H9 (cell line): ENCODE measurements around the gene KIAA1671. TPM values are rescaled to one million over a fixed set of nuclear protein-coding genes. Genes with fewer than 3 reads are reported as not detected.

Source experiments
- DNase-seq: peaks from one replicate; pipeline ENCODE4 v3.0.0-alpha.2; 2017
- H2AFZ ChIP-seq: one replicate; pipeline ENCODE4 v1.6.1; 2013; ENCODE audit warnings: mild to moderate bottlenecking, low read length, control low read depth, moderate library complexity
- H2AK5ac ChIP-seq: 2 replicates; pipeline ENCODE4 v1.6.1; 2013; ENCODE audit warnings: low read length, control low read depth, mixed read lengths; ENCODE audit not compliant: insufficient read length
- H2BK120ac ChIP-seq: one replicate; pipeline ENCODE4 v1.6.1; 2013; ENCODE audit warnings: low read depth, mild to moderate bottlenecking, low read length, control low read depth, inconsistent platforms; ENCODE audit not compliant: poor library complexity, severe bottlenecking
- H2BK12ac ChIP-seq: 2 replicates; pipeline ENCODE4 v1.6.1; 2013; ENCODE audit warnings: low read length, control low read depth, mixed read lengths, low read depth; ENCODE audit not compliant: insufficient read length
- H2BK15ac ChIP-seq: 2 replicates; pipeline ENCODE4 v1.6.1; 2013; ENCODE audit warnings: low read depth, low read length, control low read depth
- H2BK20ac ChIP-seq: one replicate; pipeline ENCODE4 v1.6.1; 2013; ENCODE audit warnings: low read depth, mild to moderate bottlenecking, low read length, control low read depth, inconsistent platforms; ENCODE audit not compliant: poor library complexity, severe bottlenecking
- H2BK5ac ChIP-seq: 2 replicates; pipeline ENCODE4 v1.6.1; 2013; ENCODE audit warnings: low read length, control low read depth, mixed read lengths; ENCODE audit not compliant: insufficient read length
- H3K14ac ChIP-seq: 2 replicates; pipeline ENCODE4 v1.6.1; 2013; ENCODE audit warnings: low read length, control low read depth; ENCODE audit not compliant: insufficient read depth
- H3K18ac ChIP-seq: 2 replicates; pipeline ENCODE4 v1.6.1; 2013; ENCODE audit warnings: low read depth, mild to moderate bottlenecking, mixed read lengths, low read length, control low read depth; ENCODE audit not compliant: insufficient read length
- H3K23ac ChIP-seq: 2 replicates; pipeline ENCODE4 v1.6.1; 2013; ENCODE audit warnings: low read length, control low read depth, mixed read lengths, low read depth; ENCODE audit not compliant: insufficient read length
- H3K23me2 ChIP-seq: 2 replicates; pipeline ENCODE4 v1.6.1; 2013; ENCODE audit warnings: low read depth, mild to moderate bottlenecking, mixed read lengths, low read length, control low read depth; ENCODE audit not compliant: insufficient read length, poor library complexity, severe bottlenecking
- H3K27ac ChIP-seq: 2 replicates; pipeline ENCODE4 v1.5.1; 2013; ENCODE audit warnings: low read length, control low read depth, mixed read lengths, low read depth; ENCODE audit not compliant: insufficient read length
- H3K27me3 ChIP-seq: 2 replicates; pipeline ENCODE4 v1.6.1; 2013; ENCODE audit warnings: low read length, control low read depth, inconsistent platforms; ENCODE audit not compliant: insufficient read depth
- H3K4ac ChIP-seq: 2 replicates; pipeline ENCODE4 v1.6.1; 2013; ENCODE audit warnings: low read depth, mild to moderate bottlenecking, control low read depth, inconsistent platforms, low read length, moderate library complexity
- H3K4me1 ChIP-seq: 2 replicates; pipeline ENCODE4 v1.6.1; 2013; ENCODE audit warnings: low read length, control low read depth, inconsistent platforms; ENCODE audit not compliant: insufficient read depth
- H3K4me2 ChIP-seq: 2 replicates; pipeline ENCODE4 v1.6.1; 2013; ENCODE audit warnings: low read length, control low read depth, mixed read lengths; ENCODE audit not compliant: insufficient read length, insufficient read depth
- H3K56ac ChIP-seq: 2 replicates; pipeline ENCODE4 v1.6.1; 2013; ENCODE audit warnings: low read depth, mild to moderate bottlenecking, mixed read lengths, low read length, control low read depth; ENCODE audit not compliant: insufficient read length
- H3K79me1 ChIP-seq: 2 replicates; pipeline ENCODE4 v1.6.1; 2013; ENCODE audit warnings: low read depth, mild to moderate bottlenecking, moderate library complexity, low read length, control low read depth, inconsistent platforms; ENCODE audit not compliant: insufficient read depth, poor library complexity, severe bottlenecking
- H3K79me2 ChIP-seq: 2 replicates; pipeline ENCODE4 v1.6.1; 2013; ENCODE audit warnings: low read length, control low read depth, inconsistent platforms; ENCODE audit not compliant: insufficient read depth
- H3K9ac ChIP-seq: 2 replicates; pipeline ENCODE4 v1.6.1; 2013; ENCODE audit warnings: low read length, control low read depth, mixed read lengths; ENCODE audit not compliant: insufficient read length; ENCODE audit errors: extremely low read depth
- H3K9me3 ChIP-seq: one replicate; pipeline ENCODE4 v1.6.1; 2013; ENCODE audit warnings: low read depth, low read length, inconsistent platforms; ENCODE audit not compliant: control insufficient read depth
- H3T11ph ChIP-seq: one replicate; pipeline ENCODE4 v1.6.1; 2013; ENCODE audit warnings: mild to moderate bottlenecking, low read length, control low read depth, inconsistent platforms
- H4K20me1 ChIP-seq: one replicate; pipeline ENCODE4 v1.6.1; 2013; ENCODE audit not compliant: control insufficient read depth, insufficient read length, insufficient read depth
- H4K5ac ChIP-seq: 2 replicates; pipeline ENCODE4 v1.6.1; 2013; ENCODE audit warnings: low read depth, mild to moderate bottlenecking, mixed read lengths, low read length, control low read depth; ENCODE audit not compliant: insufficient read length
- H4K8ac ChIP-seq: replicated peaks from 2 replicates; pipeline ENCODE4 v1.6.1; 2013; ENCODE audit warnings: low read length, control low read depth, mixed read lengths, low read depth; ENCODE audit not compliant: insufficient read length
- H4K91ac ChIP-seq: 2 replicates; pipeline ENCODE4 v1.6.1; 2013; ENCODE audit warnings: low read depth, mild to moderate bottlenecking, moderate library complexity, mixed read lengths, low read length, control low read depth; ENCODE audit not compliant: insufficient read length
- H3K27ac Mint-ChIP-seq, 3 experiments: 2 replicates in 2 of 3; 3 replicates in 1 of 3; pipeline ENCODE4 v1.8.0; 2020 to 2021; ENCODE audit warnings: mixed read lengths in 3 of 3, mild to moderate bottlenecking in 1 of 3, moderate library complexity in 1 of 3
- H3K27me3 Mint-ChIP-seq: 2 replicates; pipeline ENCODE4 v1.8.0; 2021; ENCODE audit warnings: low read depth, mild to moderate bottlenecking, moderate library complexity, mixed read lengths
- H3K36me3 Mint-ChIP-seq, 3 experiments: 2 replicates in 2 of 3; 3 replicates in 1 of 3; pipeline ENCODE4 v1.8.0; 2020 to 2021; ENCODE audit warnings: low read depth in 3 of 3, mixed read lengths in 3 of 3; ENCODE audit not compliant: insufficient read depth in 1 of 3
- H3K4me1 Mint-ChIP-seq, 2 experiments: 2 replicates each; pipeline ENCODE4 v1.8.0; 2020; ENCODE audit warnings: mixed read lengths in 2 of 2
- H3K4me3 Mint-ChIP-seq, 2 experiments: 2 replicates in 1 of 2; 3 replicates in 1 of 2; pipeline ENCODE4 v1.8.0; 2020 to 2021; ENCODE audit warnings: mild to moderate bottlenecking in 2 of 2, mixed read lengths in 2 of 2, moderate library complexity in 1 of 2
- H3K9me3 Mint-ChIP-seq, 2 experiments: 2 replicates in 1 of 2; 3 replicates in 1 of 2; pipeline ENCODE4 v1.8.0; 2020; ENCODE audit warnings: mild to moderate bottlenecking in 2 of 2, mixed read lengths in 2 of 2, moderate library complexity in 1 of 2
- CTCF ChIP-seq: fragments of 200-600 bp; sonication (generic); conservative IDR thresholded peaks from 3 replicates; pipeline ENCODE4 v1.8.0; 2021; ENCODE audit warnings: antibody characterized with exemption, mild to moderate bottlenecking
- WGBS: extraction: QIAGEN DNeasy Blood & Tissue Kit; methylation state at CpG from one replicate; pipeline ENCODE4 v1.1.7; 2013; ENCODE audit warnings: missing lambda C conversion rate, low lambda C conversion rate, mixed read lengths; ENCODE audit not compliant: insufficient read length; ENCODE audit errors: extremely low coverage; 5-methylcytosine and 5-hydroxymethylcytosine counted together
- long read RNA-seq: library from polyadenylated mRNA; unstranded; transcript quantifications from one replicate; pipeline ENCODE4 v2.0.0, GENCODE V29; 2020
- total RNA-seq: library from RNA; stranded (reverse); gene quantifications from 2 replicates; pipeline ENCODE4 v1.2.1, GENCODE V29; 2021

KIAA1671 gene
- 20.7 and 22.6 TPM in 2 replicates for total RNA-seq
- long read RNA-seq, partial matches to known transcripts, result 4 of 14 reads
- long read RNA-seq, other reads (novel, unspliced or antisense), result 10 of 14 reads

- H2BK15ac ChIP-seq, result no peak within 1 kb of the TSS
These were observed at the start of gene KIAA1671 for GRCh38 chr22:24951942-24952836. Gene KIAA1671 (plus strand): TSS chr22:24952716. CDS start chr22:25028000, 75,284 bp downstream.

More at GRCh38 chr22:24951942-24952836, at the start of gene KIAA1671:
- H3K4me1 ChIP-seq, result peaks cover 9% of the 10 kb centered on the region; the same call in 1 of the 2 replicates
- H3K27ac Mint-ChIP-seq, result peak within 1 kb of the TSS; percentile 96 to 98 (median 98)
- H3K18ac ChIP-seq, result peak within 1 kb of the TSS; percentile 89
- H3K9me3 ChIP-seq, result no peaks in the 10 kb centered on the region
- WGBS, result no CpG with 5 or more reads among the region's 71 CpGs
- peaks cover 12% of the 10 kb centered on the region for H3K23me2 ChIP-seq
- H3K23ac ChIP-seq, result no peak within 1 kb of the TSS
- no peaks in the 10 kb centered on the region for H4K20me1 ChIP-seq
- H2BK12ac ChIP-seq, result no peak within 1 kb of the TSS
- no peaks in the 10 kb centered on the region; the same call in 1 of the 2 replicates for H3K27me3 Mint-ChIP-seq
- no peak within 1 kb of the TSS for H3K27ac ChIP-seq
- H3K27me3 ChIP-seq, result no peaks in the 10 kb centered on the region
- H3K79me1 ChIP-seq, result no peaks in the 10 kb centered on the region
- H4K5ac ChIP-seq, result no peak within 1 kb of the TSS
- no peak within 1 kb of the TSS for H2AK5ac ChIP-seq
- H3K9ac ChIP-seq, result peak within 1 kb of the TSS; percentile 94
- H3K56ac ChIP-seq, result no peak within 1 kb of the TSS
- no peaks in the 10 kb centered on the region; a peak in 1 of 5 replicates for H3K9me3 Mint-ChIP-seq
- no peak within 1 kb of the TSS for H2AFZ ChIP-seq
- peaks cover 0 to 6% (median 5%) of the 10 kb centered on the region in 3 experiments; a peak in 2 of 7 replicates for H3K36me3 Mint-ChIP-seq
- no peak within 1 kb of the TSS for H2BK5ac ChIP-seq
- peak within 1 kb of the TSS; percentile 54 for H4K91ac ChIP-seq
- peak within 1 kb of the TSS; percentile 94 for H3K14ac ChIP-seq
- TF ChIP-seq CTCF, result peak; percentile 99
- no peaks in the 10 kb centered on the region for H3K79me2 ChIP-seq
- peaks cover 49 to 55% of the 10 kb centered on the region in 2 experiments for H3K4me1 Mint-ChIP-seq
- no peak within 1 kb of the TSS for H2BK20ac ChIP-seq
- no peak within 1 kb of the TSS for H2BK120ac ChIP-seq
- H4K8ac ChIP-seq, result no peak within 1 kb of the TSS
- peak within 1 kb of the TSS; percentile 41; the same call in 1 of the 2 replicates for H3K4ac ChIP-seq
- peak within 1 kb of the TSS; percentile 95 for H3K4me3 Mint-ChIP-seq
- DNase-seq, result peak; percentile 98
- peak within 1 kb of the TSS; percentile 91 for H3K4me2 ChIP-seq
- no peak within 1 kb of the TSS for H3T11ph ChIP-seq
